Medulla oblongata (tissue), 1 donor: Measurements from ENCODE around the gene SLC12A4.
"Not testable (repeated sequence)": the region's sequence is repeated elsewhere in the genome, so short reads cannot be mapped to it uniquely, and the experiment has no call there.

Experiments used
- DNase-seq: peaks from one replicate; pipeline ENCODE4 v3.0.0-alpha.2; 2015; ENCODE audit errors: extremely low spot score

The SLC12A4 gene

DNA sequence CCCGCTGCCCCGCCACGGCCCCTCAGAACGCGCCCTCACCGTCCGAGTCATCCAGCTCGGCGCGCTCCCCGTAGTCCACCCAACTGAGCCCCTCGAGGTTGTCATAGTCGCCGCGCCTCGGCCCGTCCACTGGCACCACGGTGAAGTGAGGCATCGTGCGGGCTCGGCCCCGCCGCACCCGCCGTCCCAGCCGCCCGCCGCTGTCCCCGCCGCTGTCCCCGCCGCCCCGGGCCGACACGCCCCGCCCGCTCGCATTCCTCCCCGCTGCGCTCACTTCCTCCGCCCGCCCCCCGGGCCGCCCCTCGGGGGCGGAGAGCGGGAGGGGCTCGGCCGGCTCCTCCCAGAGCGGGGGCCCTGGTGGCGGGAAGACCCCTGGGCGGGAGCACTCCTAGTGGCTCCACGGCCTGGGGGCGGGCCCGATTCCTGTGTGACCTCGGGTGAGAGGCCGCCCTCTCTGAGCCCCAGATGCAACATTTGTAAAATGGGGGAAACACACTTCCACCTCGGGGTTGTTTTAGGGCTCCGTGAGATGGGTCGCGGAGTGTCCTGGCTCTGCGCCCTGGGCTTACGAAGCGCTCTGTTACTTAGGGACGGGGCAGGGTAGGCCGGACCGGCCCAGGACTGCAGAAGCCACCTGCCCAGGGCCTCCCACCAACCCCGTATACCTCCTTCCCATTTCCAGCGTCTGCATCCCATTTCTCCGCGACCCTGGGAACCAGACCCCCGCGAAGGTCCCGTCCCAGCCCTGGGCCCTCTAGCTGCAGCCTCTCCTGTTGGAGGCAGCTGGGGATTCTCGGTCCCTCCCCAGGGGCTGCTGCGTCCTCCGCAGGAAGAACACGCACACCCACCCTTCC lies at the start of gene SLC12A4:
SLC12A4 (minus strand) TSS at position 238 of the 854 bp plus-strand sequence; CDS start at position 154, 84 bp downstream.
- peak; percentile 81 for DNase-seq

DNA sequence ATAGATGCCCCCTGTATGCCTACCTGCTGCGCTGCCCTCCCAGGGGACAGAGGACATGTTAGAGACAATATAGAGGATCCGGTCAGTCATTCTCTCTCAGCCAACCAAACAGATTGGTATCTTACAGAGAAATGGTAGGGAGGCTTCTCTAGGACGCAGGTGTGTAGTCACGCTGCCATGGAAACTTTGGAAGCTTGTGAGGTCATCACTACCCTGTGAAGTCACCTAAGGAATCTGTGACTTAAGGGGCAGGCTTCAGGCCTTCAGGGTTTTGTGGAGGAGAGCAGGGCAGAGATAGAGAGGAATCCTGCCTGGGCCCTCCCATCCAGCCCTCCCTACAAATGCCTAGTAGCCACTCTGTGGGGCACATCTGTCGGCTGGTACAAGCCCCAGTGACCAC lies 47.2 kb upstream of the SLC12A4 start, which contains the start of gene DPEP2NB:
DPEP2NB (minus strand) TSS at position 231 of the 400 bp plus-strand sequence; CDS start at position 90, 141 bp downstream.
- DNase-seq, result no peak

DNA sequence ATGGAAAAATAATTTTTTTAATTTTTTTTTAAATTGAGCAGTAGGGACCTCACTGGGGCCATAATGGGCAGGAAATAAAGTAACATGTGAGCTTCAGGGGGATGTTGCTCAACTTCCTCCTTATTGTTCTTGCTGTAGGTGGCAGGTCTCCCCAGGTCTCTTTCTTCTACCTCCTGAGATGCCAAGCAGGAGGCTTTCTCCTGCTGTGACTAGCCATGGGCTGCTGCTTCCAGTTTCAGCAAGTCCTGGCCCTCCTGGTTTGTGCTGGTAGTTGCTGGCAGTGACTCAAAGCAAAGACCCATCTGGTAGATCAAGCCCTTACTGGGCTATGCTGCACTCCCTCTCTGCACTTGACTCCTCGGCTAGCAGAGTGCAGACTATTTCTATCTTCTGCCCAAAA lies 45.0 kb upstream of the SLC12A4 start:
- DNase-seq, result no peak

GRCh38 chr16:68009872-68010271 lies 41.4 kb upstream of the SLC12A4 start:
- not testable (repeated sequence) for DNase-seq

- no peak for DNase-seq
Measured at GRCh38 chr16:68009157-68009735, 40.8 kb upstream of the SLC12A4 start.

DNA sequence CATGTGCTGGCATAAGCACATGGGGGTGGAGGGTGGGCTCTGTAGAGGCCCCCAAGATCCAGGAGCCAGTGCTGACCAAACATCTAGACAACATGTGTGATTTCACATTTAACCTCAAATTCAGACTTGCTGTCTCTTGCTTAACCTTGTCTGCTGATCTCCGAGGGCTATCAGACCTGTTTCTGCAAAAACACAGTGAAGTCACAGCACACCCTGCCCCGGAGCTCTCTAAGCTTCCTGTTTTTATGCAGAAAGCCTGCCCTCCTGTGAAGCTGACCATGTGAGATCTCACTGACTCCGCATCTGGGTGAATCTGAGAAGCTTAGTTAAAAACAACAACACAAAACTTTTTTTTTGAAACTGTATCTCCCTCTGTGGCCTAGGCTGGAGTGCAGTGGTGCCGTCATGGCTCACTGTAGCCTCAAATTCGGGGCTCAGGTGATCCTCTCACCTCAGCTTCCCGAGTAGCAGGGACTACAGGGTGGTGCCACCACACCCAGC lies 37.4 kb upstream of the SLC12A4 start:
- DNase-seq, result peak; percentile 79

- no peak for DNase-seq
Measured at GRCh38 chr16:68005211-68005610, 36.8 kb upstream of the SLC12A4 start.

GRCh38 chr16:68003031-68003430 lies 34.6 kb upstream of the SLC12A4 start:
- no peak for DNase-seq

DNA sequence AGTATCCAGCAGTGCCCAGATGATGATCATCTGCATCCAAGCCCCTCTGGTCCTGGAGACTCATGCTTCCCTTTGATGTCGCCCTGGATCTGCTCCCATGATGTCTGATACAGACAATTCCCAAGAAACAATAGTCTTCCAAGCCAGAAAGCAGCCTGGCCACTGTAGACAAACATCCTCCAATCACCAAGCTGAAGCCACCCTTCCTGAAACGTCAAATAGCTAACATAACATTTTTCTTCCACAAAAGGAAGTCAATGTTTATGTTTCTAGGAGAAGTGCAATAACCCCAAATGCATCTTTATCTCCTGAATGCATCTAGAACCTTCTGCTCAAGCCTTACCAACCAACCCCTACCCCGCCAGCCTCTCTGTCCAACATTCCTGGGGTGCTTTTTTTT lies 32.0 kb upstream of the SLC12A4 start:
- DNase-seq, result no peak

DNA sequence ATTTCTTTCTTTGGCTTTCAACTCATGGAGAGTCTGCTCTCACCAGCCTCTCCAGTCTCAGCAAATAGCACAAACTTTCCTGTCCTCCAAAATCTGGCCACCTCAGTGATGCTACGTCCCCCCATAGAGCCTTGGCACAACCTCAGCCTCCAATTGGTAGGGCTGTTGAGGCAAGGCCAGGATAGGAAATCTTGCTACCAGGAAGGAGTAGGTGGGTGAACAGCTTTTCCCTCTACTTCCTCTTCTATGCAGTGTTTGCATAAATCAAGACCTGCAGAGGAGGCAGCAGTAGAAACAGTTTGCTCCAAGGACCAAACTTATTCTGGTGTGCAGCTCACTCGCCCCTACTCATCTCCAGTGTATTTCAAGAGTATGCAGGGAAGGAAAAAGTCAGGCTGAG lies 31.5 kb upstream of the SLC12A4 start:
- DNase-seq, result no peak

DNA sequence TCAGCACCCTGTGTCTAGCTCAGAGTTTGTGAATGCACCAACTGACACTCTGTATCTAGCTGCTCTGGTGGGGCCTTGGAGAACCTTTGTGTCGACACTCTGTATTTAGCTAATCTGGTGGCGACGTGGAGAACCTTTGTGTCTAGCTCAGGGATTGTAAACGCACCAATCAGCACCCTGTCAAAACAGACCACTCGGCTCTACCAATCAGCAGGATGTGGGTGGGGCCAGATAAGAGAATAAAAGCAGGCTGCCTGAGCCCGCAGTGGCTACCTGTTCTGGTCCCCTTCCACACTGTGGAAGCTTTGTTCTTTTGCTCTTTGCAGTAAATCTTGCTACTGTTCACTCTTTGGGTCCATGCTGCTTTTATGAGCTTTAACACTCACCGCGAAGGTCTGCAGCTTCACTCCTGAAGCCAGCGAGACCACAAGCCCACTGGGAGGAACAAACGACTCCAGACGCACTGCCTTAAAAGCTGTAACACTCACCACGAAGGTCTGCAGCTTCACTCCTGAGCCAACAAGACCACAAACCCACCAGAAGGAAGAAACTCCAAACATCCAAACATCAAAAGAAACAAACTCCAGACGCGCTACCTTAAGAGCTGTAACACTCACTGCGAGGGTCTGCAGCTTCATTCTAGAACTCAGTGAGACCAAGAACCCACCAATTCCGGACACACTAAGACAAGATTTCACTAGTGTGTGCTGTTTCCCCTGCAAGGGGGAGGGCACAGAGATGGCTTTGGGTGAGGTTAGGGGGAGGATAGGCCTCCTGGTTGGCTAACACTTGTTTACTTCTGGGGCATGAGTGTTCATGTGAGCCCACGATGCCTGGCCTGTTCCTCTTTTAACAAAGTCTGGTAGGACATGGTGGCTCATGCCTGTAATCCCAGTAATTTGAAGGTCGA lies 30.6 kb upstream of the SLC12A4 start, which contains the start of gene DPEP2:
DPEP2 (minus strand) TSS at position 706 of the 910 bp plus-strand sequence. CDS start 6,272 bp downstream, outside the sequence.
- DNase-seq, result peak; percentile 71

- DNase-seq, result not testable (repeated sequence)
Measured at GRCh38 chr16:67998231-67998778, 29.9 kb upstream of the SLC12A4 start.

- DNase-seq, result no peak
Measured at GRCh38 chr16:67996666-67997065, 28.2 kb upstream of the SLC12A4 start.

DNA sequence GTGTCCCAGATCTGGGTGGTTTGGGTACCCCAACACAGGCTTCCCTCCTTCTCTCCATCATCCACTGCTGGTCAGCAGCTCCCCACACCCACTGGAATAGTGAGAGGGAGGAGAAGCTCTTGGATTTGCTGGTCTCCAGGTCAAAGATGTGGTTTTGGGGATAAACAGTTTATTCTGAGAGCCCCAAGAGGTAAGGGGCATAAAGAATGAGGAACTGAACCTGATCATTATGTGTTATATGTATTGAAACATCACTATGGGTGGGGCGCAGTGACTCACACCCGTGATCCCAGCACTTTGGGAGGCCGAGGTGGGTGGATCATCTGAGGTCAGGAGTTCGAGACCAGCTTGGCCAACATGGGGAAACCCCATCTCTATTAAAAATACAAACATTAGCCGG lies 27.0 kb upstream of the SLC12A4 start:
- no peak for DNase-seq

GRCh38 chr16:67994040-67994408 lies 25.6 kb upstream of the SLC12A4 start:
- not testable (repeated sequence) for DNase-seq

GRCh38 chr16:67993207-67994039 lies 25.0 kb upstream of the SLC12A4 start:
- peak; percentile 69 for DNase-seq

GRCh38 chr16:67992661-67993206 lies 24.3 kb upstream of the SLC12A4 start:
- no peak for DNase-seq

GRCh38 chr16:67990018-67990386 lies 21.6 kb upstream of the SLC12A4 start:
- no peak for DNase-seq

GRCh38 chr16:67989322-67990017 lies 21.0 kb upstream of the SLC12A4 start:
- peak; percentile 32 for DNase-seq

DNA sequence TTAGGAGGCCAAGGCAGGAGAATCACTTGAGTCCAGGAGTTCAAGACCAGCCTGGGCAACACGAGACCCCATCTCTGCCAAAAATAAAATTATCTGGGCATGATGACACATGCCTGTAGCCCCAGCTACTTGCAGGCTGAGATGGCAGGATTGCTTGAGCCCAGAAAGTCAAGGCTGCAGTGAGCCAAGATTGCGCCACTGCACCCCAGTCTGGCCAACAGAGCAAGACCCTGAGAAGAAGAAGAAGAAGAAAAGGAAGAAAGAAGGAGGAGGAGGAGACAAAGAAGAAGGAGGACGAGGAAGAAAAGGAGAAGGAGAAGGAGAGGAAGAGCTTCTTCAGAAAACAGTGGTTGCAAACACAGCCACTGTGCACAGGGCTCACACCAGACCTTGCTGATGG lies 20.2 kb upstream of the SLC12A4 start:
- no peak for DNase-seq
